Measurements from ENCODE around the gene OR2A42.
"Not testable (repeated sequence)": the region's sequence is repeated elsewhere in the genome, so short reads cannot be mapped to it uniquely, and the experiment has no call there.

Gene OR2A42

GRCh38 chr7:144255471-144255897 is 16.1 kb upstream of the OR2A42 start:
- Histone ChIP-seq H3K27ac (ENCODE audit: low read depth, low read length) (no peak overlapping the region), H3K9me3 (ENCODE audit: insufficient read depth, low read depth, low read length) (no peaks in the 10 kb centered on the region), H3K27me3 (ENCODE audit: insufficient read depth, low read length) (no peaks in the 10 kb centered on the region), H3K36me3 (ENCODE audit: insufficient read depth, low read length) (0 out of 2 replicates have a peak, but pooled peaks cover 2% of the 10 kb centered on the region), H3K4me1 (ENCODE audit: insufficient read depth, low read length) (0 out of 2 replicates have a peak, but pooled peaks cover 4% of the 10 kb centered on the region), H3K9ac (ENCODE audit: low read depth, low read length) (no peak overlapping the region), H3K4me3 (ENCODE audit: low read length) (no peak overlapping the region)
- 88% methylated on average over 5 of the region's 5 CpGs for WGBS

- H3K4me1 ChIP-seq (ENCODE audit: insufficient read depth, low read length); H3K4me3 ChIP-seq (ENCODE audit: low read length); H3K9me3 ChIP-seq (ENCODE audit: insufficient read depth, low read depth, low read length); H3K9ac ChIP-seq (ENCODE audit: low read depth, low read length); H3K27me3 ChIP-seq (ENCODE audit: insufficient read depth, low read length); H3K36me3 ChIP-seq (ENCODE audit: insufficient read depth, low read length); H3K27ac ChIP-seq (ENCODE audit: low read depth, low read length): not testable (repeated sequence)
- WGBS = no CpG with 5 or more reads among the region's 4 CpGs
Observed at GRCh38 chr7:144252307-144252706, 12.9 kb upstream of the OR2A42 start.

GRCh38 chr7:144247674-144248330 is 8.4 kb upstream of the OR2A42 start:
- H3K27ac ChIP-seq (ENCODE audit: low read depth, low read length); H3K9me3 ChIP-seq (ENCODE audit: insufficient read depth, low read depth, low read length); H3K9ac ChIP-seq (ENCODE audit: low read depth, low read length); H3K27me3 ChIP-seq (ENCODE audit: insufficient read depth, low read length); H3K4me3 ChIP-seq (ENCODE audit: low read length); H3K4me1 ChIP-seq (ENCODE audit: insufficient read depth, low read length); H3K36me3 ChIP-seq (ENCODE audit: insufficient read depth, low read length): not testable (repeated sequence)
- WGBS = no CpG with 5 or more reads among the region's 1 CpG

GRCh38 chr7:144246967-144247366 is 7.6 kb upstream of the OR2A42 start:
- not testable (repeated sequence) for H3K4me3 ChIP-seq (ENCODE audit: low read length); H3K4me1 ChIP-seq (ENCODE audit: insufficient read depth, low read length); H3K36me3 ChIP-seq (ENCODE audit: insufficient read depth, low read length); H3K9me3 ChIP-seq (ENCODE audit: insufficient read depth, low read depth, low read length); H3K27ac ChIP-seq (ENCODE audit: low read depth, low read length); H3K27me3 ChIP-seq (ENCODE audit: insufficient read depth, low read length); H3K9ac ChIP-seq (ENCODE audit: low read depth, low read length)
- WGBS = no CpG with 5 or more reads among the region's 5 CpGs

GRCh38 chr7:144245372-144245771 is 6.0 kb upstream of the OR2A42 start:
- H3K27me3 ChIP-seq (ENCODE audit: insufficient read depth, low read length); H3K4me3 ChIP-seq (ENCODE audit: low read length); H3K9me3 ChIP-seq (ENCODE audit: insufficient read depth, low read depth, low read length); H3K36me3 ChIP-seq (ENCODE audit: insufficient read depth, low read length); H3K9ac ChIP-seq (ENCODE audit: low read depth, low read length); H3K4me1 ChIP-seq (ENCODE audit: insufficient read depth, low read length); H3K27ac ChIP-seq (ENCODE audit: low read depth, low read length): not testable (repeated sequence)
- WGBS = no CpG with 5 or more reads among the region's 2 CpGs

GRCh38 chr7:144238530-144239082 is 799 bp downstream of the OR2A42 start:
- H3K36me3 ChIP-seq (ENCODE audit: insufficient read depth, low read length); H3K27me3 ChIP-seq (ENCODE audit: insufficient read depth, low read length); H3K4me1 ChIP-seq (ENCODE audit: insufficient read depth, low read length); H3K4me3 ChIP-seq (ENCODE audit: low read length); H3K9ac ChIP-seq (ENCODE audit: low read depth, low read length); H3K9me3 ChIP-seq (ENCODE audit: insufficient read depth, low read depth, low read length); H3K27ac ChIP-seq (ENCODE audit: low read depth, low read length): not testable (repeated sequence)
- 75% methylated on average over 1 of the region's 2 CpGs for WGBS

GRCh38 chr7:144233039-144233438 is 6.4 kb downstream of the OR2A42 start:
- not testable (repeated sequence) for H3K4me3 ChIP-seq (ENCODE audit: low read length); H3K9me3 ChIP-seq (ENCODE audit: insufficient read depth, low read depth, low read length); H3K27ac ChIP-seq (ENCODE audit: low read depth, low read length); H3K27me3 ChIP-seq (ENCODE audit: insufficient read depth, low read length); H3K9ac ChIP-seq (ENCODE audit: low read depth, low read length); H3K36me3 ChIP-seq (ENCODE audit: insufficient read depth, low read length); H3K4me1 ChIP-seq (ENCODE audit: insufficient read depth, low read length)
- 100% methylated on average over 1 of the region's 1 CpG for WGBS

- not testable (repeated sequence) for H3K9ac ChIP-seq (ENCODE audit: low read depth, low read length); H3K27me3 ChIP-seq (ENCODE audit: insufficient read depth, low read length); H3K9me3 ChIP-seq (ENCODE audit: insufficient read depth, low read depth, low read length); H3K4me3 ChIP-seq (ENCODE audit: low read length); H3K36me3 ChIP-seq (ENCODE audit: insufficient read depth, low read length); H3K4me1 ChIP-seq (ENCODE audit: insufficient read depth, low read length); H3K27ac ChIP-seq (ENCODE audit: low read depth, low read length)
- WGBS = no CpG with 5 or more reads among the region's 2 CpGs
Observed at GRCh38 chr7:144231027-144231426, 8.4 kb downstream of the OR2A42 start.

- H3K36me3 ChIP-seq (ENCODE audit: insufficient read depth, low read length); H3K9ac ChIP-seq (ENCODE audit: low read depth, low read length); H3K27ac ChIP-seq (ENCODE audit: low read depth, low read length); H3K4me3 ChIP-seq (ENCODE audit: low read length); H3K27me3 ChIP-seq (ENCODE audit: insufficient read depth, low read length); H3K9me3 ChIP-seq (ENCODE audit: insufficient read depth, low read depth, low read length); H3K4me1 ChIP-seq (ENCODE audit: insufficient read depth, low read length): not testable (repeated sequence)
- 85% methylated on average over 1 of the region's 3 CpGs for WGBS
Observed at GRCh38 chr7:144228810-144229209, 10.6 kb downstream of the OR2A42 start.

- WGBS = 100% methylated on average over 2 of the region's 4 CpGs
- H3K9me3 ChIP-seq (ENCODE audit: insufficient read depth, low read depth, low read length); H3K4me3 ChIP-seq (ENCODE audit: low read length); H3K36me3 ChIP-seq (ENCODE audit: insufficient read depth, low read length); H3K27ac ChIP-seq (ENCODE audit: low read depth, low read length); H3K4me1 ChIP-seq (ENCODE audit: insufficient read depth, low read length); H3K9ac ChIP-seq (ENCODE audit: low read depth, low read length); H3K27me3 ChIP-seq (ENCODE audit: insufficient read depth, low read length): not testable (repeated sequence)
Observed at GRCh38 chr7:144226866-144227265, 12.5 kb downstream of the OR2A42 start.

- not testable (repeated sequence) for H3K9me3 ChIP-seq (ENCODE audit: insufficient read depth, low read depth, low read length); H3K4me1 ChIP-seq (ENCODE audit: insufficient read depth, low read length); H3K36me3 ChIP-seq (ENCODE audit: insufficient read depth, low read length); H3K9ac ChIP-seq (ENCODE audit: low read depth, low read length); H3K27me3 ChIP-seq (ENCODE audit: insufficient read depth, low read length); H3K27ac ChIP-seq (ENCODE audit: low read depth, low read length); H3K4me3 ChIP-seq (ENCODE audit: low read length)
Observed at GRCh38 chr7:144223675-144224074, 15.7 kb downstream of the OR2A42 start.

GRCh38 chr7:144220531-144220930 is 18.9 kb downstream of the OR2A42 start:
- H3K9me3 ChIP-seq (ENCODE audit: insufficient read depth, low read depth, low read length); H3K27me3 ChIP-seq (ENCODE audit: insufficient read depth, low read length); H3K36me3 ChIP-seq (ENCODE audit: insufficient read depth, low read length); H3K4me3 ChIP-seq (ENCODE audit: low read length); H3K9ac ChIP-seq (ENCODE audit: low read depth, low read length); H3K4me1 ChIP-seq (ENCODE audit: insufficient read depth, low read length); H3K27ac ChIP-seq (ENCODE audit: low read depth, low read length): not testable (repeated sequence)
